Esophagus squamous epithelium (tissue), 4 donors: ENCODE measurements around the gene ARMC9.

ENCODE experiments used
- POLR2A ChIP-seq, 4 donors: fragments of 450-650 bp; IDR thresholded peaks; one replicate each; pipeline ENCODE4 v1.6.1; 2017; ENCODE audit warnings: antibody characterized with exemption in 4 of 4, mild to moderate bottlenecking in 4 of 4, moderate library complexity in 3 of 4
- TF ChIP-seq, protein P1 (sequence below), 6 experiments: fragments of 450-650 bp in 4 of 6; fragments of 200-600 bp in 2 of 6; sonication (generic) in 2 of 6; IDR thresholded peaks; one replicate each; pipeline ENCODE4 v1.5.1; 2016 to 2019; ENCODE audit warnings: antibody characterized with exemption in 6 of 6, mild to moderate bottlenecking in 4 of 6, moderate library complexity in 4 of 6

DNA sequence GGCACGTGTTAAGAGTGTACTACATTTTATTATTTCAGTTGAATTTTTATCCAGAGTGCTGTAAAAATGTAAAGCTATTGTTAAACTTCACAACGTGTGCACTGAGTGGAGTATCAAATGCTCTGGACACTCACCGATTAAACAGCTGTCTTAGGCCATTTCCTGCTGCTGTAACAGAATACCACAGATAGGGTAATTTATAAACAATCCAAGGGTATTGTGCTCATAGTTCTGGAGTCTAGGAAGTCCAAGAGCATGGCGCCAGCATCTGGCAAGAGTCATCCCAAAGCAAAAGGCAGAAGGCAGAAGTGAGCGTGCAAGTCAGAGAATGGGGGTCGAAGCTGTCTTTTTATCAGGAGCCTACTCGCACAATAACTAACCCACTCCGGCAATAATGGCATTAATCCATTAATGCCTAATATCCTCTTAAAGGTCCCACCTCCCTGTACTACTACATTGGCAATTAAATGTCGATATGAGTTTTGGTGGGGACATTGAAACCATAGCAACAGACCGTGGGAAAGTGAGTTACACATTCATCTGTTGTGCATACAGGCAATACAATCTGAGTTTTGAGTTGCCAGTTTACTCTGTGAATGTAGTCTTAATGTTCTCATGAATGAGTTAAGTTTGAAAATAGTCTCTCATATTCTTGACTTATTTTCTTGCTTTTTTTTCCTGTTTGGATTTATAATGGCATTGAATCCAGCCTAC, 64.8 kb downstream of the ARMC9 start:
- TF ChIP-seq, protein P1, sequence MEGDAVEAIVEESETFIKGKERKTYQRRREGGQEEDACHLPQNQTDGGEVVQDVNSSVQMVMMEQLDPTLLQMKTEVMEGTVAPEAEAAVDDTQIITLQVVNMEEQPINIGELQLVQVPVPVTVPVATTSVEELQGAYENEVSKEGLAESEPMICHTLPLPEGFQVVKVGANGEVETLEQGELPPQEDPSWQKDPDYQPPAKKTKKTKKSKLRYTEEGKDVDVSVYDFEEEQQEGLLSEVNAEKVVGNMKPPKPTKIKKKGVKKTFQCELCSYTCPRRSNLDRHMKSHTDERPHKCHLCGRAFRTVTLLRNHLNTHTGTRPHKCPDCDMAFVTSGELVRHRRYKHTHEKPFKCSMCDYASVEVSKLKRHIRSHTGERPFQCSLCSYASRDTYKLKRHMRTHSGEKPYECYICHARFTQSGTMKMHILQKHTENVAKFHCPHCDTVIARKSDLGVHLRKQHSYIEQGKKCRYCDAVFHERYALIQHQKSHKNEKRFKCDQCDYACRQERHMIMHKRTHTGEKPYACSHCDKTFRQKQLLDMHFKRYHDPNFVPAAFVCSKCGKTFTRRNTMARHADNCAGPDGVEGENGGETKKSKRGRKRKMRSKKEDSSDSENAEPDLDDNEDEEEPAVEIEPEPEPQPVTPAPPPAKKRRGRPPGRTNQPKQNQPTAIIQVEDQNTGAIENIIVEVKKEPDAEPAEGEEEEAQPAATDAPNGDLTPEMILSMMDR (IDR thresholded peaks at IDR 0.05): no peak
- TF ChIP-seq POLR2A (IDR thresholded peaks at IDR 0.05): no peak
